Measurements from ENCODE around the gene MAB21L4. TPM values are rescaled to one million over a fixed set of nuclear protein-coding genes. Genes with fewer than 3 reads are reported as not detected.

MAB21L4 gene
- total and polyA plus RNA-seq, 8 donors: 0.79 to 35.7 (median 2.0) TPM

- ATAC-seq (no peak), DNase-seq (peak in 1 of 4 donors; percentile 58)
- no peak for TF ChIP-seq CTCF (IDR thresholded peaks at IDR 0.05)
- intact Hi-C loops (cut with DNase I): no loop called here
- Histone ChIP-seq H3K36me3 (no peaks in the 10 kb centered on the region), H3K27me3 (peaks cover 3 to 31% of the 10 kb centered on the region in 2 donors), H3K4me1 (peaks cover 12 to 24% of the 10 kb centered on the region in 2 donors), H3K27ac (no peak overlapping the region), H3K4me3 (no peak overlapping the region), H3K9me3 (no peaks in the 10 kb centered on the region)
These were observed 18.9 kb upstream of the MAB21L4 start for GRCh38 chr2:240914645-240915525.

GRCh38 chr2:240913810-240914644, 18.1 kb upstream of the MAB21L4 start:
- Histone ChIP-seq H3K9me3 (no peaks in the 10 kb centered on the region), H3K36me3 (no peaks in the 10 kb centered on the region), H3K4me3 (no peak overlapping the region), H3K4me1 (peaks cover 12 to 24% of the 10 kb centered on the region in 2 donors), H3K27me3 (peaks cover 3 to 31% of the 10 kb centered on the region in 2 donors), H3K27ac (peak overlapping the region; percentile 60 to 63)
- ATAC-seq (peak; percentile 78), DNase-seq (peak in 3 of 4 donors; percentile 73 to 90 (median 85))
- intact Hi-C loops (cut with DNase I): no loop called here
- TF ChIP-seq CTCF (IDR thresholded peaks at IDR 0.05): peak; percentile 82 to 93

- ATAC-seq (no peak), DNase-seq (no peak)
- Histone ChIP-seq H3K4me1 (peaks cover 12 to 24% of the 10 kb centered on the region in 2 donors), H3K27me3 (peaks cover 3 to 31% of the 10 kb centered on the region in 2 donors), H3K36me3 (no peaks in the 10 kb centered on the region), H3K27ac (peak overlapping the region; percentile 60 to 63), H3K4me3 (no peak overlapping the region), H3K9me3 (no peaks in the 10 kb centered on the region)
- TF ChIP-seq CTCF (IDR thresholded peaks at IDR 0.05): no peak
- intact Hi-C loops (cut with DNase I): no loop called here
These were observed 17.2 kb upstream of the MAB21L4 start for GRCh38 chr2:240912878-240913809.

GRCh38 chr2:240911641-240912265, 15.8 kb upstream of the MAB21L4 start:
- ATAC-seq (no peak), DNase-seq (no peak)
- Histone ChIP-seq H3K9me3 (no peaks in the 10 kb centered on the region), H3K27ac (no peak overlapping the region), H3K4me3 (no peak overlapping the region), H3K36me3 (no peaks in the 10 kb centered on the region), H3K4me1 (peaks cover 7 to 24% of the 10 kb centered on the region in 2 donors), H3K27me3 (peaks cover 3 to 24% of the 10 kb centered on the region in 2 donors)
- intact Hi-C loops (cut with DNase I): no loop called here
- no peak for TF ChIP-seq CTCF (IDR thresholded peaks at IDR 0.05)

Measured in left lung (tissue), 10 donors.